A673 (cell line): ENCODE results near the gene SART3. TPM values are rescaled to one million over a fixed set of nuclear protein-coding genes. Genes with fewer than 3 reads are reported as not detected.

Experiments
- BruUV-seq: library from RNA; stranded (reverse); fragments of 400-500 nt; replicated peaks from 2 replicates; lab custom pipeline; 2021; lab: Mats Ljungman, UMichigan
- CTCF ChIA-PET: fragments of 300-600 bp; sonication (Branson Sonifier 250); formaldehyde crosslinking; loops from one replicate; lab custom pipeline; 2022; ENCODE audit warnings: antibody characterized with exemption; lab: Charles Lee
- POLR2A ChIA-PET: fragments of 300-600 bp; sonication (Branson Sonifier 250); formaldehyde crosslinking; loops from one replicate; lab custom pipeline; 2022; ENCODE audit warnings: antibody characterized with exemption; ENCODE audit not compliant: low non-redundant PET; lab: Charles Lee
- DNase-seq: peaks from one replicate; pipeline ENCODE4 v3.0.0-alpha.2; 2015; ENCODE audit warnings: low spot score
- H3K27ac ChIP-seq: fragments of 200-600 bp; sonication (generic); 2 replicates; pipeline ENCODE4 v1.5.1; 2016; ENCODE audit warnings: mixed run types, low read depth, mild to moderate bottlenecking, mixed read lengths, antibody characterized with exemption, low read length; ENCODE audit not compliant: poor library complexity, severe bottlenecking
- H3K27me3 ChIP-seq: fragments of 200-600 bp; sonication (generic); replicated peaks from 2 replicates; pipeline ENCODE4 v1.6.1; 2017; ENCODE audit warnings: mixed run types, low read depth, mild to moderate bottlenecking, mixed read lengths, antibody characterized with exemption, low read length; ENCODE audit not compliant: insufficient read depth, poor library complexity
- H3K36me3 ChIP-seq: fragments of 200-600 bp; sonication (generic); 2 replicates; pipeline ENCODE4 v1.6.1; 2016; ENCODE audit warnings: mixed run types, mild to moderate bottlenecking, mixed read lengths, antibody characterized with exemption, low read length; ENCODE audit not compliant: insufficient read depth, poor library complexity, severe bottlenecking
- H3K4me1 ChIP-seq: fragments of 200-600 bp; sonication (generic); 2 replicates; pipeline ENCODE4 v1.6.1; 2017; ENCODE audit warnings: mixed run types, mild to moderate bottlenecking, mixed read lengths, antibody characterized with exemption, low read length; ENCODE audit not compliant: insufficient read depth, poor library complexity, severe bottlenecking
- H3K4me3 ChIP-seq: fragments of 200-600 bp; sonication (generic); 2 replicates; pipeline ENCODE4 v1.5.1; 2016; ENCODE audit warnings: low read depth, mixed run types, mild to moderate bottlenecking, mixed read lengths, low read length; ENCODE audit not compliant: poor library complexity, severe bottlenecking
- H3K9me3 ChIP-seq: fragments of 200-600 bp; sonication (generic); 2 replicates; pipeline ENCODE4 v1.6.1; 2016; ENCODE audit warnings: mixed run types, low read depth, mild to moderate bottlenecking, mixed read lengths, antibody characterized with exemption, low read length; ENCODE audit not compliant: poor library complexity, severe bottlenecking
- EZH2 ChIP-seq: fragments of 200-600 bp; sonication (generic); IDR thresholded peaks from 2 replicates; pipeline ENCODE4 v1.6.1; 2017; ENCODE audit warnings: borderline replicate concordance, low read depth, mild to moderate bottlenecking, mixed read lengths, antibody characterized with exemption, low read length; ENCODE audit not compliant: poor library complexity, severe bottlenecking
- intact Hi-C: fragments of 100-400 bp; cut with micrococcal nuclease; formaldehyde crosslinking; loops from one replicate; pipeline ENCODE4 v1.10.0; 2022; ENCODE audit not compliant: unreplicated experiment
- total RNA-seq: library from RNA; stranded (reverse); gene quantifications from 2 replicates; pipeline ENCODE4 v1.2.3, GENCODE V29; 2021
- TF ChIP-seq, protein P1 (sequence below): fragments of 300-800, 200-600 bp; sonication (generic); conservative IDR thresholded peaks from 2 replicates; pipeline ENCODE4 v1.5.1; 2017; ENCODE audit warnings: low read depth, mild to moderate bottlenecking, antibody characterized with exemption, low read length, moderate library complexity, mixed read lengths

The SART3 gene
- total RNA-seq, 1 experiment from 2014 or later: 99.3 TPM

DNA sequence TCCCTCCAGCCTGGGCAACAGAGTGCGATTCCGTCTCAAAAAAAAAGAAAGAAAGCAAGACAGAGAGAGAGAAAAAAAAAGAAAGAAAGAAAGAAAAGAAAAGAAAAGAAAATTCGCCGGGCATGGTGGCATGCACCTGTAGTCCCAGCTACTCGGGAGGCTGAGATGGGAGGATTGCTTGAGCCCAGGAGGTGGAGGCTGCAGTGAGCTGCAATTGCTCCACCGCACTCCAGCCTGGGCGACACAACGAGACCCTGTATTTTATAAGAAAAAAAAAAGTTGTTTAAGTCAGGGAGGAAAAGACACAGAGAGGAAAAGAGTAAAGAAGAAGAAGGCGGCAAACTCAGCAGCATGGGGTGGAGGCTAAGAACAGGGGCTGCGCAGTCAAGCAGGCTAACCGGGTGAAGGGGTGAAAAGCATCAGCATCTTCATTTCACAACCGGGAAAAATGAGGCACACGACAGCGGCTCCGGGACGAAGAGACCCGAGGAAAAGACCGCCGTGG is 46.5 kb downstream of the SART3 start:
- Histone ChIP-seq H3K4me3 (peak overlapping the region; percentile 87), H3K9me3 (no peaks in the 10 kb centered on the region), H3K27ac (no peak overlapping the region), H3K4me1 (peaks cover 12% of the 10 kb centered on the region), H3K36me3 (peaks cover 20% of the 10 kb centered on the region), H3K27me3 (no peaks in the 10 kb centered on the region)
- DNase-seq: no peak
- TF ChIP-seq, protein P1, sequence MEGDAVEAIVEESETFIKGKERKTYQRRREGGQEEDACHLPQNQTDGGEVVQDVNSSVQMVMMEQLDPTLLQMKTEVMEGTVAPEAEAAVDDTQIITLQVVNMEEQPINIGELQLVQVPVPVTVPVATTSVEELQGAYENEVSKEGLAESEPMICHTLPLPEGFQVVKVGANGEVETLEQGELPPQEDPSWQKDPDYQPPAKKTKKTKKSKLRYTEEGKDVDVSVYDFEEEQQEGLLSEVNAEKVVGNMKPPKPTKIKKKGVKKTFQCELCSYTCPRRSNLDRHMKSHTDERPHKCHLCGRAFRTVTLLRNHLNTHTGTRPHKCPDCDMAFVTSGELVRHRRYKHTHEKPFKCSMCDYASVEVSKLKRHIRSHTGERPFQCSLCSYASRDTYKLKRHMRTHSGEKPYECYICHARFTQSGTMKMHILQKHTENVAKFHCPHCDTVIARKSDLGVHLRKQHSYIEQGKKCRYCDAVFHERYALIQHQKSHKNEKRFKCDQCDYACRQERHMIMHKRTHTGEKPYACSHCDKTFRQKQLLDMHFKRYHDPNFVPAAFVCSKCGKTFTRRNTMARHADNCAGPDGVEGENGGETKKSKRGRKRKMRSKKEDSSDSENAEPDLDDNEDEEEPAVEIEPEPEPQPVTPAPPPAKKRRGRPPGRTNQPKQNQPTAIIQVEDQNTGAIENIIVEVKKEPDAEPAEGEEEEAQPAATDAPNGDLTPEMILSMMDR: 0 out of 2 replicates have a peak, but pooled peaks have one; percentile 15
- TF ChIP-seq EZH2: no peak
- ChIA-PET POLR2A (no interaction called here), CTCF (no interaction called here)
- BruUV-seq: TSS peak; percentile 16
- intact Hi-C loops: loop anchor here (5.0 to 10.0 kb wide), 3 partner anchors 452 to 600 kb away; no protein-coding TSS in a partner anchor

DNA sequence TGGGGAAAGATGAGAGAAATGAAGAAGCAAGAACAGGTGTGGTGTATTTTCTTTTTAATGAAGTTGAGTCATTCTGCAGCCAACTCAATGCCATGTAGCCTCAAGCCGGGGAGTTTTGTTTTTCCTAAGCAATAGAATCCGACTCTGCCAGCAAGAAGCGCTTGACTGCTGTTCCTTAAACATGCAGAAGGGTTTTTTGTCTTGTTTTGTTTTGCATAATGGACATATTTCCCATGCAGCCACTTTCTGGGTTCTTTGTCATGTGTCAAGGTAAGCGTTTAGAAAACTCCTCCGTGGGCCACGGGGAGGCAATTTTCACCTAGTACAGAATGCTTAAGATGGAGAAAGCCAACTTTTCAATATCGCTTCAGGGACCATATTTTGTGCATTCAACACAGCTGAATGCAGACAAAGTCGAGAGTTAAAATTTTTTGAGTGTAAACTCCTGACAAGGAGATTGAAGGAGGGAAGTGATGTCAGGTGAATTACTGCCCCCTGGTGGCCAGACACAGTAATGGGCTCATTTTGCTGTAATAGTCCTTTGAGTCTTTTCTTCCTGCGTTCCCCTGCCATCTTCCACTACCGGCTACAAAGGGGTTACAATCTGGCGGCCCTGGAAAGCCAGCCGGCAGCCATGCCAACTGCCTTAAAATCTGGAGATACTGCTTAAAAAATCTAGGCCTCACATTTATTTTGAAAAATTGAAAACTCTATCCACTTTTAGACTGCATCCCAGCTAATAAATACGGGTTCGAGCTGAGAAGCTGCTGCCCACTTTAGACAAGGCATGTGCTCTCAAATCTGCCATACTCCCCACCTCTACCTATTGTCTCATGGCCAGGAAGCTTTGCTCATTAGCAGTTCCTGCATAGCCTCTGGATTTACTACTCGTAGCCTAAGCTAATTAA is 49.1 kb downstream of the SART3 start:
- no TSS peak for BruUV-seq
- Histone ChIP-seq H3K4me1 (peaks cover 25% of the 10 kb centered on the region), H3K36me3 (no peaks in the 10 kb centered on the region), H3K27ac (no peak overlapping the region), H3K4me3 (no peak overlapping the region), H3K27me3 (no peaks in the 10 kb centered on the region), H3K9me3 (no peaks in the 10 kb centered on the region)
- ChIA-PET POLR2A (no interaction called here), CTCF (interaction anchor here (0.7 kb wide), 1 partner anchor 64 kb away, joined by 8 read pairs; no protein-coding TSS in a partner anchor)
- intact Hi-C loops: loop anchor here (5.0 to 10.0 kb wide), 3 partner anchors 450 to 597 kb away; no protein-coding TSS in a partner anchor
- DNase-seq: peak; percentile 83
- TF ChIP-seq, protein P1: peak; percentile 85
- no peak for TF ChIP-seq EZH2

DNA sequence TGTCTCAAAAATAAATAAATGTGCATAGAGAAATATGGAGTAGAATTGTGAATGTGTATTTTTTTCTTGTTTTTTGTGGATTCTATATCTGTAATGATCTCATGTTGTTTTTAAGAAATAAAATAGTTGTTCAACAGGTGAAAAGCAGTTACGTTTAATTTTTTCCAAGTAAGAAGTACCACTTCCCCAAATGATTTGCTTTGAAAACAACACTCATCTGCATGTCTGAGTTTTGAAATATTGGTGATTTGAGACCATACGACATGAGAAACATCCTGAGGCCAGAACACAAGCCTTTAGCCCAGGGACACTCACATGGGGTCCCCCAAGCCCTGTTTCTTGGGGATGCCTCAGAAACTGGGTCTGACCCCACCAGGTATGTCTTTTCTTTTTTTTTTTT is 50.1 kb downstream of the SART3 start:
- CTCF ChIA-PET: interaction anchor here (0.7 kb wide), 1 partner anchor 66 kb away, joined by 8 read pairs; no protein-coding TSS in a partner anchor
- Histone ChIP-seq H3K27me3 (no peaks in the 10 kb centered on the region), H3K27ac (no peak overlapping the region), H3K36me3 (no peaks in the 10 kb centered on the region), H3K4me3 (no peak overlapping the region), H3K4me1 (peaks cover 23% of the 10 kb centered on the region), H3K9me3 (no peaks in the 10 kb centered on the region)
- no peak for DNase-seq
- intact Hi-C loops: loop anchor here (5.0 to 10.0 kb wide), 3 partner anchors 449 to 596 kb away; no protein-coding TSS in a partner anchor
- POLR2A ChIA-PET: no interaction called here
- TF ChIP-seq, protein P1: no peak
- no peak for TF ChIP-seq EZH2
- BruUV-seq: no TSS peak
